ENCODE data around the gene AMTN.
"Not testable (repeated sequence)": the region's sequence is repeated elsewhere in the genome, so short reads cannot be mapped to it uniquely, and the experiment has no call there.

Gene AMTN

GRCh38 chr4:70518269-70518668, at the start of gene AMTN:
TSS of gene AMTN (plus strand) at chr4:70518569. CDS start at chr4:70518778, 209 bp downstream.
- DNase-seq = no peak

GRCh38 chr4:70471897-70472296, 46.5 kb upstream of the AMTN start, which contains the start of gene MUC7:
TSS of gene MUC7 (plus strand) at chr4:70472197. CDS start at chr4:70474022, 1,825 bp downstream.
- DNase-seq = no peak

- no peak for DNase-seq
Observed at GRCh38 chr4:70473679-70474078, 44.7 kb upstream of the AMTN start.

DNA sequence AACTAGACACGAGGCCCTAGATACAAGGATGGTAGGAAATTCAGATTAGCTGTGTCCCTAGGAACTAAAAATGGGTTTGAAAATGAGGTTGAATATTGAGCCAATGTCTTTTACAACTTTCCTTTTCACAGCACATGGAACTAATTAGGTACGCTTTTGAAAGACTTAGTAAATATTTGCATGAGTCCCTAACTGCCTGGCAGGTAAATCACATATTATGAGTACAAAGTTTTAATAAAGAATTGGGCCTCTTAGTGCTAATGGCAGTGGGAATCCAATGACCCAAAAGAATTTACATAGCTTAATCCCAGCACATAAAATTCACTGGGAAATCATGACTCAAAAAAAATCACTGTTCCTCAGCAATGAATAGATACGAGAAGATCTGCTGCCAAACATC, 29.6 kb upstream of the AMTN start:
- no peak for DNase-seq

- DNase-seq = no peak
Observed at GRCh38 chr4:70496231-70496630, 22.1 kb upstream of the AMTN start.

DNA sequence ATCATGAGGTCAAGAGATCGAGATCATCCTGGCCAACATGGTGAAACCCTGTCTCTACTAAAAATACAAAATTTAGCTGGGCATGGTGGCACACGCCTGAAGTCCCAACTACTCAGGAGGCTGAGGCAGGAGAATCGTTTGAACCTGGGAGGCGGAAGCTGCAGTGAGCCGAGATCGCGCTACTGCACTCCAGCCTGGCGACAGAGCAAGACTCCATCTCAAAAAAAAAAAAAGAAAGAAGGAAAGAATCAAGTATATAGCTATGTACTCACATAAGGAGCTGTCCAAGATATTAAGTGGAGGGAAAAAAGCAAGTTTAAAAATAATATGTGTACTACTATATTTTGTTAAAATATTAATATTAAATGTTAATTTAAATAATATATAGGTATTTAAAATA, 16.5 kb upstream of the AMTN start:
- not testable (repeated sequence) for DNase-seq

DNA sequence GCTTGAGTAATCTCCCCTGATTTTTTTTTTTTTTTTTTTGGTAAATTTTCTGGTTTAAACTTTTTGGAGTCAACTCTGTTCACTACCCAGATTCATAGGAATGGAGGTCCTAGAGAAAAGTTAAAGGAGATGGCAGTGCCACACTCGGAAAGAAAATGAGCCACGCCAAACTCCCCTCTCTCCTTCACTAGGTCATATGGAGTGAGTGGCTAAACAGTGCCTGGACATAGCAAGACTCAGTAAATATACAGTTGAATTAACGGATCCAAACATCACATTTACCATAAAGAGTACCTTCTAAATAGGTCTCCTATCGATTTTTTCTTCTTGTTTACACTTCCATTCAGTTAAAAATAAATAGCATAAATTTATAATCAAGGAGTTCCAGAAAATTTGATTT, 13.6 kb upstream of the AMTN start:
- DNase-seq = no peak

GRCh38 chr4:70505151-70505748, 13.1 kb upstream of the AMTN start:
- peak; percentile 23 for DNase-seq

- no peak for DNase-seq
Observed at GRCh38 chr4:70508801-70509200, 9.6 kb upstream of the AMTN start.

- DNase-seq = no peak
Observed at GRCh38 chr4:70511365-70511764, 7.0 kb upstream of the AMTN start.

DNA sequence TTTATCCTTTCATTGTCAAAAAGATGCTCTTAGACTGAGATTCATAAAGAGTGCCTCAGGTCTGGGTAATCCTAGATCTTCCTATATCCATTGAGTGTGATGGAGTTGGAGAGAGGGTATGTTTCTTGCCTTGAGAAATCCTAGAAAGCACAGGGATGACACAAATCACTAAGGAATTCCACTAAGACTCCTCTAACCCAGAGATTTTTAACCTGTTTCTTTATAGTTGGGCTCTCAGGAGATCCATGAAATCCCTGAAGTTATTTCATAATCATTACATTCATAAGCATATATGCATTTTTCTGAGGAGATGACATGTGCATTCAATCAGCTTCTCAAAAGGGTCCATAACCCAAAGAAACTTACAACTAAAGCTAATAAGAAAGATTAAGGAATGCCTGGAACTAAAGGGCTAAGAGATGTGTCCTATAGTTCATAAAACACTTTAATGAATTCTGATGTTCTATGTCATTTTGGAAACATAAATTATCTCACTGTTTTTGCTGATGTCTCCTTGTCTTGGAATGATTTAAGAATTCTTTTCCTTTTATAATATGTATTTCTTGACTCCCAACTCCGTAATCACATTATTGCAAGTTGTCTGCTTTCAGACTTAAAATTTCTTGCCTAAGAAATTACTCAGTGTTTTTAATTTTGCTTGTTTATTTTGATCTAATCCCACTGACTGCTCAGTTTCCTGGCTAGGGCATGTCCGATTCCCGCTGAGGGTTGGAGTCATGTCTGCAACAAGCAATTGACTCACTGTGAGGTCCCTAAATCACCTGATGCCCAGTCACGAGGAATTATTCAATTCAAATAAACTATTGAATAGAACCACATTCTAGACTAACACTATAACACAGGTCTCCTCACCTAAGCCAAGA, 2.8 kb upstream of the AMTN start:
- no peak for DNase-seq

- no peak for DNase-seq
Observed at GRCh38 chr4:70518716-70519115, 347 bp downstream of the AMTN start.

GRCh38 chr4:70522626-70523025, 4.3 kb downstream of the AMTN start:
- DNase-seq = no peak

DNA sequence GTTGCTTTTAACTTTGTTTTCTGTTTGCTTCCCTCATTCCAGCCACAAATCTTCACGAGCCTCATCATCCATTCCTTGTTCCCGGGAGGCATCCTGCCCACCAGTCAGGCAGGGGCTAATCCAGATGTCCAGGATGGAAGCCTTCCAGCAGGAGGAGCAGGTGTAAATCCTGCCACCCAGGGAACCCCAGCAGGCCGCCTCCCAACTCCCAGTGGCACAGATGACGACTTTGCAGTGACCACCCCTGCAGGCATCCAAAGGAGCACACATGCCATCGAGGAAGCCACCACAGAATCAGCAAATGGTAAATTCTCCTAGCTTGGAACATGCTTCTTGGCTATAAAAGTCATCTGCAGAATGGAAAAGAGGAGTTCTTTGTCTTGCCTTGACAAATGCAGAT, 12.6 kb downstream of the AMTN start:
- DNase-seq = no peak

DNA sequence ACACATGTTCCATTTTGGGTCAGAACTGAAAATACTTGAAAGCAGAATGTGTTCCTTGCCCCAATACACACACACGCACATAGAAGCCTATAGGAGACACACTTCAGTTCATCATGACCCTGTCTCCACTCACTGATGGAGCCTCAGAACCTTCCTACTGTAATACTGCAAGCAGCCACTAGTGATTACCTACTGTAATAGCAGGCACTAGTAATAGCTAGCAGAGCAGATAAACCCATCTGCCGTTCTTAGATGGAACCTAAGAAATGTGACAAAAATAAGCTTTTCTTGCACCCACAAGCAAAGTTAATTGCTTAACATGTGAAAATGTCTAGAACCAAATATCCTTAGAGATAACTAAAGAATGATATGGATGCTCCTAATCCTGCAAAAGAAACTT, 13.6 kb downstream of the AMTN start:
- DNase-seq = no peak

DNA sequence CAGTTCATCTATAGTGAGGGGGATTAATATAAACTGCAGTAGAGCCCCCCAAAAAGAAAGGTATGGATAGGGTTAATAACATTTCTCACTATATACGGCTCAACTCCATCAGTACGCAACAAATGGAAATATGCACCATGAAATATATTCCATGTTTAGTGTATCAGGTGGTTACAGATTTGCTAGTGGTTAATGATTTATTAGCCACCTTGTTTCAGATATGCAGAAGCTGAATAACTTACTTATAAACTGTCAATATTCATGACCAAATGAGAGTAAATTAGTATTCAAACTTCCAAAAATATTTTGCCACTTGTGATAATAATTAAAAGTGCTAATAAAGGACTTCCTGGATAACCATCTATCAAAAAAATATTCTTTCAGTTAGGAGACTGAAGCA, 14.8 kb downstream of the AMTN start:
- no peak for DNase-seq

DNA sequence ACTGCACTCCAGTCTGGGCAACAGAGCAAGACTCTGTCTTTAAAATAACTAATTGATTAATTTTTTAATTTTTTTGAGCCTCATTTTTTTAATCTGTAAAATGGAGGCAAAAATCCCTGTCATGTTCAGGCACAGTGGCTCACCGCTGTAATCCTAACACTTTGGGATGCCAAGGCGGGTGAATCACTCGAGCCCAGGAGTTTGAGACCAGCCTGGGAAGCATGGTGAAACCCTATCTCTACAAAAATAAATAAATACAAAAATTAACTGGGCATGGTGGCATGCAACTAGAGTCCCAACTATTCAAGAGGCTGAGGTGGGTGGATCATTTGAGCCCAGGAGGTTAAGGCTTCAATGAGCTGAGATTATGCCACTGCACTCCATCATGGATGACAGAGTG, 15.4 kb downstream of the AMTN start:
- no peak for DNase-seq

GRCh38 chr4:70534886-70535285, 16.5 kb downstream of the AMTN start:
- not testable (repeated sequence) for DNase-seq

DNA sequence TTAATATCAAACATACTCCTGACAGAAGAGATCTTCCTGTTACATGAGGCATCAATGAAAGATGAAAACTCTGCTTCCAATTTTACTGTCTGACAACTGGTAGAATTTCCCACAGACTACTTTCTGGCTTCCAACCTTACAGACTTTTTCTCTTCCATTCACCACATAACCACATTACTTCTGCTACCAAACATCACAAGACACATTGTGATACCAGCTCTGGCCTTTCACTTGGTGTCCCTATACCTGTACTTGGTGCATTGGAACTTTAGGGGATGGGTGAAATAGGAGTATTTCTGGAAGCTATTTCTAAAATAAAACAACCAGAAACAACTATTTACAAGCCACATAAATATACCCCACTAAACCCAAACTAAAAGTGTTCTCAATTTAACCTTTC, 20.5 kb downstream of the AMTN start:
- no peak for DNase-seq

- DNase-seq = no peak
Observed at GRCh38 chr4:70544279-70544868, 26.0 kb downstream of the AMTN start.

DNA sequence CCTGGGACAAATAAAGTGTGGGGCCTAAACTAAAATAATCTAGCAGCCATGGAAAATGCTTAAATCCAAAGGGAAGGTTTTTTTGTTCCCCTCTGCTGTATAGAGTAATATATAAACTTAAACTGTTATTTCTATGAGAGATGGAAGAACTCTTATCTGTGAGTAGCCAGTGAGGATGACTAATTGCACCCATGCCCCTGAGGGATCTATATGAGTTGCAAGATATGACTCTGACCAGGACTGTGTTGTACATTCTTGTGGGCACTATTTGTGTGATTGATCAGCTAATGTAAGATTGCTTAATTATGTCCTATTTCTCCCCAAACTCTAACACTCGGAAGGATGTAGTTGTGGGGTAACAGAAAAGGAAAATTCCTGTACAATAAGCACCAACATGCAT, 38.5 kb downstream of the AMTN start:
- no peak for DNase-seq

GRCh38 chr4:70559211-70559830, 41.0 kb downstream of the AMTN start:
- DNase-seq = peak; percentile 48

GRCh38 chr4:70559924-70560323, 41.6 kb downstream of the AMTN start:
- no peak for DNase-seq

- DNase-seq = peak; percentile 69
Observed at GRCh38 chr4:70564033-70564432, 45.7 kb downstream of the AMTN start.

Data from NCI-H2029 (cell line).